ENCODE measurements around the gene BTBD3.

DNA sequence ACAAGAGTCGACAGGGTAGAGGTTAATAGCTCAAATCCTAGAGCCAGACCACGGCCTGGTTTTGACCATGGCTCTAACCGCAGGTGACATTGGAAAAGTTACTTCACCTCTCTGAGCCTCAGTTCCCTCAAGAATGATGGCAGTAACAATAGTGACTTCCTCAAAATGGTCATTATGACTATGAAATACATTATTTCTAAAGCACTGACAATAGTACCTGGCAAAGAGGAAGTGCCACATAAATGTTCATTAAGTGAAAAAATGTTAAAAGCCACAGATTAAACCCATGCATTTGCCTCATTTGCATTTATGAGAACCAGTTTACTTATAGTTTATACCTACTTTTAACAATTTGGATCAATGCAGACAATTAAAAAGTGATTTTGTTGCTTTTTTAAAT, 12.3 kb downstream of the BTBD3 start:
- no peak for TF ChIP-seq CTCF (conservative IDR thresholded peaks at IDR 0.05; ENCODE audit: low read length)
- TF ChIP-seq EZH2phosphoT487 (IDR thresholded peaks at IDR 0.05; ENCODE audit: borderline replicate concordance, low read depth, low read length), result no peak

All from OCI-LY7 (cell line).